ENCODE data around the gene CEP55.

The CEP55 gene

DNA sequence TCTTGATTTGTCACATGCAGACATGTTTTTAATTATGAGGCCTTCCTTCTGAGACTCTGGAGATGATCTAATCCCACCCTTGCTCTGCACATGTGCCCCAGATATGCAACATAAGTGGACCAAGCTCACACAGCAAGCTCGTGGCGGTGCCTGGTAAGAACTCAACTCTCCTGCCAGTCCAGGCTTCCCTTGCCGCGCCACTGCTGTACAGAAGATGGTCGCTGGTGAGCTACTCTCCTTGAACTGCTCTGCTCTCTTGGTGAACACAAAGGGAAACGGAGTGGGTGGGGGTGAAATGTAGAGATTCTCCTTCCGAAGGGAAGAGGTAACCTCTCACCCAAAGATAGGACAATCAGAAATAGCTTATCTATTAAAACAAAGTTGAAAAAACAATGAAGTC, 39.9 kb upstream of the CEP55 start:
- no peak for TF ChIP-seq CTCF (IDR thresholded peaks at IDR 0.05; ENCODE audit: borderline replicate concordance, insufficient read depth, low read depth, low read length)

DNA sequence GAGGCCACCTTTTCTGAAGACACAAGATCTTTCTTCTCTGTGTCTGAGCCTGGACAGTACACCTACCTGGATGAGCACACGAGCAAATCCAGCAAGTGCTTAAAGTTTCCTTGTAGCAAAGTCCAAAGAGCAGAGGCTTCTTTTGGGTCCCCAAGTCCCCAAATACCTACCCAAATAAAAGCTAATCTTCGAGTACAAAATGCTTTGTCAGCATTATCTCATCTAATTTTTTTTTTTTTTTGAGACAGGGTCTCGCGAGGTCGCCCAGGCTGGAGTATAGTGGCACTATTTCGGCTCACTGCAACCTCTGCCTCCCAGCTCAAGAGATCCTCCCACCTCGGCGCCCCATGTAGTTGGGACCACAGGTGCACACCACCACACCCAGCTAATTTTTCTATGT, 38.9 kb upstream of the CEP55 start:
- H3K4me3 ChIP-seq (ENCODE audit: low read depth, low read length), result no peak overlapping the region
- TF ChIP-seq CTCF (IDR thresholded peaks at IDR 0.05; ENCODE audit: borderline replicate concordance, insufficient read depth, low read depth, low read length), result no peak

More for the DNA sequence above, 39.9 kb upstream of the CEP55 start:
- H3K4me3 ChIP-seq (ENCODE audit: low read depth, low read length), result no peak overlapping the region

GRCh38 chr10:93458821-93459257, 37.6 kb upstream of the CEP55 start:
- no peak for TF ChIP-seq CTCF (IDR thresholded peaks at IDR 0.05; ENCODE audit: borderline replicate concordance, insufficient read depth, low read depth, low read length)
- no peak overlapping the region for H3K4me3 ChIP-seq (ENCODE audit: low read depth, low read length)

DNA sequence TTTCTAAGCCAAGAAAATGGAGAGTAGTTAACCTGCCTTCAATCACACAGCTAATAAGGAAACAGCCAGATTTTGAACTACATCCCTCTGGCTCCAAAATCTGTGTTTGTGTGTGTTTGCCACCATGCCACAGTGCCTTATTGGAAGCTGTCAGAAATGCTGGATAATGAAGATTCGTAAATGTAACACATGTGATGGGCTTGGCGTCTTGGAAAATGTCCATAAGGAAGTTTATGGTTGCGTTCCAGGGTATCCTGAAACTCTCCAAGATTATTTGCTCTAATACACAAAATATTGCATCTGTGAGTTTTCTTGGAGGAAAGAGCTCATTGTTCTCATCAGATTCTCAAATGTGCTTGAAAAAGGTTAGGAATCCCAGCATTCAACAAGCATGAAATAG, 36.9 kb upstream of the CEP55 start:
- no peak overlapping the region for H3K4me3 ChIP-seq (ENCODE audit: low read depth, low read length)
- no peak for TF ChIP-seq CTCF (IDR thresholded peaks at IDR 0.05; ENCODE audit: borderline replicate concordance, insufficient read depth, low read depth, low read length)

GRCh38 chr10:93461109-93461806, 35.2 kb upstream of the CEP55 start:
- no peak for TF ChIP-seq CTCF (IDR thresholded peaks at IDR 0.05; ENCODE audit: borderline replicate concordance, insufficient read depth, low read depth, low read length)
- no peak overlapping the region for H3K4me3 ChIP-seq (ENCODE audit: low read depth, low read length)

GRCh38 chr10:93461807-93462178, 34.6 kb upstream of the CEP55 start:
- no peak overlapping the region for H3K4me3 ChIP-seq (ENCODE audit: low read depth, low read length)
- no peak for TF ChIP-seq CTCF (IDR thresholded peaks at IDR 0.05; ENCODE audit: borderline replicate concordance, insufficient read depth, low read depth, low read length)

DNA sequence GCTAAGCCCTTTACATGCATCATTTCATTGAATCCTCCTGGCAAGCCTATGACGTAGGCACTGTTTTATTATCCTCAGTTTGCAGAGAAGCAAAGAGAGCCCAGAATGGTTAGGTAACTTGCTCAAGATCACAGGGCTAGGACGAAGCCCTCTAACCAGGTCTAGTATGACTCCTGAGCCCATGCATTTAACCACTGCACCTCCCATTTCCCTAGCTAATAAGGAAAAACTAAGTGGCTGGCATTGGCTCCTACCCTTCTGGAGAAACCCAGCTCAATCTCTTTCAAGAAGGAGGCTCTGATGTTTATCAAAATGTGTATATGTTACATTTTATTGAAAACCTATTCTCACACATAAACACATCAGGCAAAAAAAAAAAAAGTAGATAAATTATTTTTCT, 34.0 kb upstream of the CEP55 start:
- no peak for TF ChIP-seq CTCF (IDR thresholded peaks at IDR 0.05; ENCODE audit: borderline replicate concordance, insufficient read depth, low read depth, low read length)
- H3K4me3 ChIP-seq (ENCODE audit: low read depth, low read length), result no peak overlapping the region

Measured in GM12875 (cell line).